KMS-11 (cell line): Measurements from ENCODE around the gene CEMIP.
"Not testable (repeated sequence)": the region's sequence is repeated elsewhere in the genome, so short reads cannot be mapped to it uniquely, and the experiment has no call there.

ENCODE experiments used
- H2AFZ ChIP-seq: fragments of 200-600 bp; sonication (generic); 2 replicates; pipeline ENCODE4 v1.6.1; 2016; ENCODE audit warnings: antibody characterized with exemption, mixed run types, low read depth
- H3K27ac ChIP-seq: fragments of 200-600 bp; sonication (generic); 2 replicates; pipeline ENCODE4 v1.6.1; 2016; ENCODE audit warnings: mild to moderate bottlenecking, mixed run types
- H3K27me3 ChIP-seq: fragments of 200-600 bp; sonication (generic); 2 replicates; pipeline ENCODE4 v1.6.1; 2017; ENCODE audit warnings: mild to moderate bottlenecking, low read depth, mixed run types, moderate library complexity; ENCODE audit not compliant: insufficient read depth
- H3K36me3 ChIP-seq: fragments of 200-600 bp; sonication (generic); 2 replicates; pipeline ENCODE4 v1.6.1; 2017; ENCODE audit warnings: mild to moderate bottlenecking, mixed run types; ENCODE audit not compliant: insufficient read depth
- H3K4me1 ChIP-seq: fragments of 200-600 bp; sonication (generic); 2 replicates; pipeline ENCODE4 v1.6.1; 2016; ENCODE audit warnings: mild to moderate bottlenecking, low read depth, mixed run types; ENCODE audit not compliant: poor library complexity, severe bottlenecking
- H3K4me2 ChIP-seq: fragments of 200-600 bp; sonication (generic); 2 replicates; pipeline ENCODE4 v1.7.0; 2016; ENCODE audit warnings: mild to moderate bottlenecking, mixed run types
- H3K4me3 ChIP-seq: fragments of 200-600 bp; sonication (generic); IDR thresholded peaks from 2 replicates; pipeline ENCODE4 v1.6.1; 2017; ENCODE audit warnings: low read depth, low read length, mixed read lengths; ENCODE audit not compliant: insufficient read depth
- H3K79me2 ChIP-seq: fragments of 200-600 bp; sonication (generic); 2 replicates; pipeline ENCODE4 v1.6.1; 2016; ENCODE audit warnings: low read depth, mixed run types; ENCODE audit not compliant: insufficient read depth
- H3K9ac ChIP-seq: fragments of 200-600 bp; sonication (generic); 2 replicates; pipeline ENCODE4 v1.6.1; 2016; ENCODE audit warnings: mild to moderate bottlenecking, mixed run types
- H4K20me1 ChIP-seq: fragments of 200-600 bp; sonication (generic); 2 replicates; pipeline ENCODE4 v1.6.1; 2016; ENCODE audit warnings: mild to moderate bottlenecking, mixed run types; ENCODE audit not compliant: insufficient read depth
- TF ChIP-seq, protein P1 (sequence below): fragments of 200-600 bp; sonication (generic); conservative IDR thresholded peaks from 2 replicates; pipeline ENCODE4 v1.6.1; 2017; ENCODE audit warnings: low read depth, mild to moderate bottlenecking, antibody characterized with exemption, low read length, moderate library complexity, mixed read lengths

The CEMIP gene

DNA sequence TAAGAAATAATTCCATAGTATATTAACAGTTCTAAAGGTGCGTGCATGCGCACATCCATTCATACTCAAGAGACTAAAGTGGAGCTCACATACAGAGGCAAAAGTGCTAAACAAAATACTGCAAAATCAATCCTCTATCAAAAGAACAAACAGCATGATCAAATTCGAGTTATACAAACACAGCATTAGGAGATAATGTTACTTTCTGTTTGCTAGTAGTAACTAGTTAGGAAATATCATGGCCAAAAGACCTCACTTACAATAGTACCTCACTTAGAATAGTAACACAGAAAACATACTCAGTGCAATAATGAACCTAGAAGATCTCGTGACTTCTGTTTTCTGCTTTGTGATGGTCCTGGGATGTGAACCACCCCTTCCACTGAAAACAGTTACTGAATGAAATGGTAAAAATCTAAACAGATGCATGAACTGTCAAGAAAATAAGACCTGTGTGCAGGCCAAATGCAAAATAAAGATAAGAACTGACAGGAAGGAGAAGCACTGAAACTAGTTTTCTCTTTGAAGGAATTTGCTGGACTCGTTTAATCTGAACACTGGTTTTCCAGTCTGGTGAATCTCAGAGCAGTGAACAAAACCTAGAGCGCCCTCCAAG lies 20.9 kb upstream of the CEMIP start:
- TF ChIP-seq, protein P1, sequence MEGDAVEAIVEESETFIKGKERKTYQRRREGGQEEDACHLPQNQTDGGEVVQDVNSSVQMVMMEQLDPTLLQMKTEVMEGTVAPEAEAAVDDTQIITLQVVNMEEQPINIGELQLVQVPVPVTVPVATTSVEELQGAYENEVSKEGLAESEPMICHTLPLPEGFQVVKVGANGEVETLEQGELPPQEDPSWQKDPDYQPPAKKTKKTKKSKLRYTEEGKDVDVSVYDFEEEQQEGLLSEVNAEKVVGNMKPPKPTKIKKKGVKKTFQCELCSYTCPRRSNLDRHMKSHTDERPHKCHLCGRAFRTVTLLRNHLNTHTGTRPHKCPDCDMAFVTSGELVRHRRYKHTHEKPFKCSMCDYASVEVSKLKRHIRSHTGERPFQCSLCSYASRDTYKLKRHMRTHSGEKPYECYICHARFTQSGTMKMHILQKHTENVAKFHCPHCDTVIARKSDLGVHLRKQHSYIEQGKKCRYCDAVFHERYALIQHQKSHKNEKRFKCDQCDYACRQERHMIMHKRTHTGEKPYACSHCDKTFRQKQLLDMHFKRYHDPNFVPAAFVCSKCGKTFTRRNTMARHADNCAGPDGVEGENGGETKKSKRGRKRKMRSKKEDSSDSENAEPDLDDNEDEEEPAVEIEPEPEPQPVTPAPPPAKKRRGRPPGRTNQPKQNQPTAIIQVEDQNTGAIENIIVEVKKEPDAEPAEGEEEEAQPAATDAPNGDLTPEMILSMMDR, result no peak
- H3K27ac ChIP-seq, result no peak overlapping the region

DNA sequence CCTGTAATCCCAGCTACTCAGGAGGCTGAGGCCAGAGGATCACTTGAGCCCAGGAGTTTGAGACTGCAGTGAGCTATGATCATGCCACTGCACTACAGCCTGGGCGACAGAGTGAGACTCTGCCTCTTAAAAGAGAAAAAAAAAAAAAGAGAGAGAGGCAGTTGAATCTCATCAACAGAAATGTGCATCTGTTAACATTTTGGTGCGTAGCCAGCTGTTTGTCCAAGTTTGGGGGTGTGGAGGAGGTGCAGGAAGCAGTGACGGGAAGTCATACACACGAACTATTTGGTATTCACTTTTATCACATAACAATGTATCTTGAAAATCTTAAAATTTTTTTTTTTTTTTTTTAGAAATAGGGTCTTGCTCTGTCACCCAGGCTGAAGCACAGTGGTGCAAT lies 18.2 kb upstream of the CEMIP start:
- no peaks in the 10 kb centered on the region for H4K20me1 ChIP-seq
- no peaks in the 10 kb centered on the region for H3K27me3 ChIP-seq
- no peak overlapping the region for H2AFZ ChIP-seq
- no peak overlapping the region for H3K9ac ChIP-seq
- H3K79me2 ChIP-seq, result no peaks in the 10 kb centered on the region
- no peaks in the 10 kb centered on the region for H3K4me1 ChIP-seq
- no peak overlapping the region for H3K4me3 ChIP-seq
- H3K27ac ChIP-seq, result no peak overlapping the region
- H3K36me3 ChIP-seq, result no peaks in the 10 kb centered on the region
- no peak overlapping the region for H3K4me2 ChIP-seq
- TF ChIP-seq, protein P1, result no peak

More for the DNA sequence above, 20.9 kb upstream of the CEMIP start:
- Histone ChIP-seq H3K9ac (no peak overlapping the region), H3K4me3 (no peak overlapping the region), H2AFZ (no peak overlapping the region), H4K20me1 (no peaks in the 10 kb centered on the region), H3K4me2 (no peak overlapping the region), H3K4me1 (no peaks in the 10 kb centered on the region), H3K79me2 (no peaks in the 10 kb centered on the region), H3K27me3 (no peaks in the 10 kb centered on the region), H3K36me3 (no peaks in the 10 kb centered on the region)

GRCh38 chr15:80761754-80762153 lies 17.4 kb upstream of the CEMIP start:
- no peaks in the 10 kb centered on the region for H3K27me3 ChIP-seq
- H3K27ac ChIP-seq, result no peak overlapping the region
- TF ChIP-seq, protein P1, result no peak
- no peak overlapping the region for H3K4me3 ChIP-seq
- no peak overlapping the region for H3K9ac ChIP-seq
- H3K36me3 ChIP-seq, result no peaks in the 10 kb centered on the region
- no peak overlapping the region for H2AFZ ChIP-seq
- H3K4me1 ChIP-seq, result no peaks in the 10 kb centered on the region
- H3K79me2 ChIP-seq, result no peaks in the 10 kb centered on the region
- H3K4me2 ChIP-seq, result no peak overlapping the region
- no peaks in the 10 kb centered on the region for H4K20me1 ChIP-seq

GRCh38 chr15:80763235-80763634 lies 15.9 kb upstream of the CEMIP start:
- H4K20me1 ChIP-seq, H3K79me2 ChIP-seq, H2AFZ ChIP-seq, H3K4me3 ChIP-seq, H3K27ac ChIP-seq, H3K4me2 ChIP-seq, H3K4me1 ChIP-seq, H3K36me3 ChIP-seq, H3K27me3 ChIP-seq, H3K9ac ChIP-seq: not testable (repeated sequence)

GRCh38 chr15:80764535-80764934 lies 14.6 kb upstream of the CEMIP start:
- Histone ChIP-seq H3K4me2 (no peak overlapping the region), H3K36me3 (no peaks in the 10 kb centered on the region), H3K27ac (no peak overlapping the region), H3K9ac (no peak overlapping the region), H2AFZ (no peak overlapping the region), H4K20me1 (no peaks in the 10 kb centered on the region), H3K4me1 (no peaks in the 10 kb centered on the region), H3K27me3 (no peaks in the 10 kb centered on the region), H3K4me3 (no peak overlapping the region), H3K79me2 (no peaks in the 10 kb centered on the region)
- TF ChIP-seq, protein P1, result no peak
